Activated naive CD8-positive, alpha-beta T cell treated with anti-CD3 and anti-CD28 coated beads, Interleukin-2, amount 50 U/mL, for 16 hours (primary cell): ENCODE data around the gene DGCR2.

Experiments used
- DNase-seq: peaks from one replicate; pipeline ENCODE4 v3.0.0-alpha.2; 2020; ENCODE audit warnings: low read depth, low spot score

The DGCR2 gene

GRCh38 chr22:19127329-19128008 is 5.3 kb upstream of the DGCR2 start:
- DNase-seq = no peak

- DNase-seq = no peak
Observed at GRCh38 chr22:19126309-19127273, 4.4 kb upstream of the DGCR2 start.

GRCh38 chr22:19125474-19126308 is 3.5 kb upstream of the DGCR2 start:
- DNase-seq = no peak

GRCh38 chr22:19125011-19125410 is 2.8 kb upstream of the DGCR2 start:
- DNase-seq = no peak

- no peak for DNase-seq
Observed at GRCh38 chr22:19124377-19124776, 2.2 kb upstream of the DGCR2 start.

- no peak for DNase-seq
Observed at GRCh38 chr22:19123936-19124335, 1.7 kb upstream of the DGCR2 start.

- no peak for DNase-seq
Observed at GRCh38 chr22:19122752-19123492, 710 bp upstream of the DGCR2 start.

GRCh38 chr22:19121631-19122142 is 525 bp downstream of the DGCR2 start:
- DNase-seq = no peak

GRCh38 chr22:19120829-19121630 is 1.2 kb downstream of the DGCR2 start:
- no peak for DNase-seq

GRCh38 chr22:19119949-19120348 is 2.3 kb downstream of the DGCR2 start:
- no peak for DNase-seq

- DNase-seq = no peak
Observed at GRCh38 chr22:19118329-19118880, 3.8 kb downstream of the DGCR2 start.

GRCh38 chr22:19117111-19117512 is 5.1 kb downstream of the DGCR2 start:
- DNase-seq = no peak

GRCh38 chr22:19115628-19116027 is 6.6 kb downstream of the DGCR2 start:
- no peak for DNase-seq

GRCh38 chr22:19114984-19115552 is 7.1 kb downstream of the DGCR2 start:
- no peak for DNase-seq

- no peak for DNase-seq
Observed at GRCh38 chr22:19113429-19113828, 8.8 kb downstream of the DGCR2 start.

GRCh38 chr22:19111584-19111983 is 10.6 kb downstream of the DGCR2 start:
- no peak for DNase-seq

- DNase-seq = no peak
Observed at GRCh38 chr22:19111140-19111539, 11.1 kb downstream of the DGCR2 start.

GRCh38 chr22:19110646-19111045 is 11.6 kb downstream of the DGCR2 start:
- DNase-seq = no peak

- no peak for DNase-seq
Observed at GRCh38 chr22:19110064-19110458, 12.2 kb downstream of the DGCR2 start.
